MM.1S (cell line): ENCODE data around the gene PLXNA4.

Experiments used
- EZH2 ChIP-seq: fragments of 300-600 bp; sonication (generic); optimal IDR thresholded peaks from 2 replicates; pipeline ENCODE3; 2017; ENCODE audit warnings: low read depth, mild to moderate bottlenecking, antibody characterized with exemption, low read length, mixed read lengths
- EZH2phosphoT487 ChIP-seq: fragments of 300-600 bp; sonication (generic); IDR thresholded peaks from 2 replicates; pipeline ENCODE4 v1.6.1; 2018; ENCODE audit warnings: antibody characterized with exemption, low read length
- TF ChIP-seq, protein P1 (sequence below): fragments of 300-600 bp; sonication (generic); IDR thresholded peaks from 2 replicates; pipeline ENCODE4 v1.5.1; 2016; ENCODE audit warnings: antibody characterized with exemption, low read length, mixed read lengths

DNA sequence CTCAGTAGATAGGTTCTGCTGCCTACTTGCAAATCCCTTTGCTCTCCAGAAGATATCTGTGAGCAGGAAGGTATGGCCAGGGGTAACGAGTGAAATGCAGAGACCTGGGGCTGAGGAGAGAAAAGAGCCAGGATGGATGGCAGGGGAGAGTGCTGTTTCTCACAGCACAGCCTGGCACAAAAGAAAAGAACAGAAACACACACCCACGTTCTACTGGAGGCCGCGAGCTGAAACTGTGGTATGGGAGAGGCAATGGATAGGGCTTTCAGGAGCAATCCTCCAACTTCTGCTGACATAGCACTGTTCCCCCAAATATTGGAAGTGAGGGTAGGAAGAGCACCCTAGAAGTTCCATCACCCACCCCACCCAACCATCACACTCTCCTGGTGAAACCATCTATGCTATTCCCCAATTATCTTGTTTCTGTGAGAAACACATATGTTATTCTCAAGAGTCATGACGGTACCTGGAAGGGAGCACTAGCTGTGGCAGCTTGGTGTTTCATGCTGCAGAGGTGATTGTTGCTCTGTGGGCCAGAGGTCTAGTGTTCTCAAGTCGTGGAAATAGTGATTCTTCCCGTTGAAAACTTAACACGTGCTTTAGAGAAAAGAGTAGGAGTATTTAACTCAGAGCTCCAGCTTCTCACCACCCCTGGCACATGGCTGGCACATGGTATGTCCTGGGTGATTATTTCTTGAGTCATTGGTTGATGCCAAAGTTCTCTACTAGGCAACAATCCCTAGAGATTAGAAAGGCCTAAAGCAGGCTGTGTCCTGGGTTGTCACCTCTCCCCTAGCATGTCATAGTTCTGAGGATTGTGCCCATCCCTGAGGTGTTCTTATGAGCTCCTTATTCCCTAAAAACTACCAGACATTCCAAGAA lies 198.3 kb downstream of the PLXNA4 start:
- TF ChIP-seq, protein P1, sequence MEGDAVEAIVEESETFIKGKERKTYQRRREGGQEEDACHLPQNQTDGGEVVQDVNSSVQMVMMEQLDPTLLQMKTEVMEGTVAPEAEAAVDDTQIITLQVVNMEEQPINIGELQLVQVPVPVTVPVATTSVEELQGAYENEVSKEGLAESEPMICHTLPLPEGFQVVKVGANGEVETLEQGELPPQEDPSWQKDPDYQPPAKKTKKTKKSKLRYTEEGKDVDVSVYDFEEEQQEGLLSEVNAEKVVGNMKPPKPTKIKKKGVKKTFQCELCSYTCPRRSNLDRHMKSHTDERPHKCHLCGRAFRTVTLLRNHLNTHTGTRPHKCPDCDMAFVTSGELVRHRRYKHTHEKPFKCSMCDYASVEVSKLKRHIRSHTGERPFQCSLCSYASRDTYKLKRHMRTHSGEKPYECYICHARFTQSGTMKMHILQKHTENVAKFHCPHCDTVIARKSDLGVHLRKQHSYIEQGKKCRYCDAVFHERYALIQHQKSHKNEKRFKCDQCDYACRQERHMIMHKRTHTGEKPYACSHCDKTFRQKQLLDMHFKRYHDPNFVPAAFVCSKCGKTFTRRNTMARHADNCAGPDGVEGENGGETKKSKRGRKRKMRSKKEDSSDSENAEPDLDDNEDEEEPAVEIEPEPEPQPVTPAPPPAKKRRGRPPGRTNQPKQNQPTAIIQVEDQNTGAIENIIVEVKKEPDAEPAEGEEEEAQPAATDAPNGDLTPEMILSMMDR, result no peak
- no peak for TF ChIP-seq EZH2
- TF ChIP-seq EZH2phosphoT487, result no peak
